Measurements from ENCODE around the gene MSMP.

MSMP gene

GRCh38 chr9:35754264-35754663, at the start of gene MSMP:
MSMP (minus strand) TSS chr9:35754276; CDS start chr9:35754129, 147 bp downstream.
- H3K4me1 Mint-ChIP-seq, result peaks cover 41 to 68% of the 10 kb centered on the region in 2 donors
- ATAC-seq (replicated peaks), result no peak
- H3K9me3 Mint-ChIP-seq, result no peaks in the 10 kb centered on the region
- peaks cover 23 to 35% of the 10 kb centered on the region in 2 donors for H3K36me3 Mint-ChIP-seq
- DNase-seq, result no peak
- no peak within 1 kb of the TSS for H3K27ac Mint-ChIP-seq
- no peaks in the 10 kb centered on the region for H3K27me3 Mint-ChIP-seq
- no peak within 1 kb of the TSS for H3K4me3 Mint-ChIP-seq

DNA sequence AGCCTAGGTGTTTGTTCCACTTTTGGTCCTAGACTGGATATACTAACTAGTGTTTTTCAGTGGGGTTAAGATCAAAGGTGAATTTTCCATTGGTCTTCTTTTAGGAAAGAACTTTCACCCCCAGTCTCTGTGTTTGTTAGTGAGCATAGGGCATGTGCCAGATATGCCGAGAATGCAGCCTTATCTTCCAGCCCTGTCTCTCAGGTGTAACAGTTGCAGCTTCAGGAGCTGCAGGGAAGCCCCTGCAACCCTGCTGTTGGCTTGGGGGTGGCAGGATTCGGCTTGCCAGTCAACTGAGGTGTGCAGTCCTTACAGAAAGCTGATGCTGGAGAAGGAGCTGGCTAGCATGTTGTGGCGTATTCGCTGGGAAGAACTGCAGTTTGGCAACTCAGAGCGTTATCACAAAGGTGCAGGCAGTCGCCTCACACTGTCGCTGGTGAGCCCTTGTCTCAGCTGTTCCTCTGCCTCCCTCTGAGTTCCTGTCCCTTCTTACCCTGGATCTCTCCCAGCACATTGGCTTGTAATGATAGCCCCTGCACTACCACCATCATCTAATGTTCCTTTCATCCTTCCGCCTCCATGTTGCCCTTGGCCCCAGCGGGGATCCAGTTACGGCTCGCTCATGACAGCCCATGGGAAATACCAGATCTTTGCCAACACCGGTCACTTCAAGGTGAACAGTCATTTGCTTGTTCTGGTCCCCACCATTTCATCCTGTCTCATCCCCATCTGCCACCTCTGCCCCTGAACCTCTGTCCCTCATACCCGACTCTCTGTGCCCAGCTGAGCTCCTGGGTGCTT, 47.5 kb upstream of the MSMP start:
- no peaks in the 10 kb centered on the region for H3K9me3 Mint-ChIP-seq
- no peak for ATAC-seq (replicated peaks)
- no peak overlapping the region for H3K4me3 Mint-ChIP-seq
- no peak overlapping the region for H3K27ac Mint-ChIP-seq
- no peak for DNase-seq
- peaks cover 5 to 6% of the 10 kb centered on the region in 2 donors for H3K4me1 Mint-ChIP-seq
- H3K36me3 Mint-ChIP-seq, result peaks cover 31 to 47% of the 10 kb centered on the region in 2 donors
- no peaks in the 10 kb centered on the region for H3K27me3 Mint-ChIP-seq

- Mint-ChIP-seq H3K27me3 (no peaks in the 10 kb centered on the region), H3K9me3 (no peaks in the 10 kb centered on the region), H3K4me3 (no peak overlapping the region), H3K27ac (peak overlapping the region; percentile 7), H3K36me3 (peaks cover 31 to 43% of the 10 kb centered on the region in 2 donors), H3K4me1 (peaks cover 5 to 6% of the 10 kb centered on the region in 2 donors)
- no peak for ATAC-seq (replicated peaks)
- DNase-seq, result no peak
Observed at GRCh38 chr9:35800530-35800929, 46.5 kb upstream of the MSMP start.

DNA sequence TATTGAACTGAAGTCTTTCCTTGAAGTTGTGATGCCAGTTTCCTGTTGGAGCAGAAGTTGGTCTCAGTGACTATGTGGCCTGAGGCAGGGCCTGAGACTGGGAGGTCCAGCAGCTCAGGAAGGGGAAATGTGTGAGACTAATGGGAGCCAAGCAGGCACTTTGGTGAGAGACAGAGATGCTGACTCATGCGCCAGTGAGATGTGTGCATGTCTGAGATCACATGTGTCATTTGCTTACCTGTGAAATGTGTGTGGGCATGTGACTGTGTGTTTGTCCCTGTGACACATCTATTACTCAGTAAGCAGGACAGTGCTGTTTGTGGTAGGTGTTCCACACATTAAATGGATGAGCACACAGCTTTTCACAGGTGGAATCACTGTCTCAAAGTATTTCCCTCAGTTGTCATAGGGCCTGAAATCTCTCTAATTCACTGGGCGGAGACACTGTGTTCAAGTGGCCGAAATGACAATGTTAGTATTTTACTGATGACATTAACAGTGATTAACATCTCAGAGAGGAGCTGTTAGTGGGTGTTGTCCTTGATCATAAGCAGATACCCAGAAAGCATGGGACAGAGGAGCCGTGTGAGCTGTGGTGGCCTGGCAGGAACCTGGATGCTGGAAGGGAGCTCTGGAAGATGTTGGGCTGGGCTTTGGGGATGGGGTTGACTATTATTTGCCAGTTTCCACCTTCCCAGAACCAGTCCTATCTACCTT, 44.7 kb upstream of the MSMP start:
- no peak for DNase-seq
- peaks cover 6 to 7% of the 10 kb centered on the region in 2 donors for H3K4me1 Mint-ChIP-seq

GRCh38 chr9:35797311-35798109, 43.4 kb upstream of the MSMP start:
- no peak for DNase-seq
- no peak for ATAC-seq (replicated peaks)
- peaks cover 32 to 41% of the 10 kb centered on the region in 2 donors for H3K36me3 Mint-ChIP-seq
- H3K9me3 Mint-ChIP-seq, result no peaks in the 10 kb centered on the region
- H3K4me3 Mint-ChIP-seq, result no peak overlapping the region
- no peak overlapping the region for H3K27ac Mint-ChIP-seq
- no peaks in the 10 kb centered on the region for H3K27me3 Mint-ChIP-seq
- peaks cover 6 to 7% of the 10 kb centered on the region in 2 donors for H3K4me1 Mint-ChIP-seq

More for the DNA sequence above, 44.7 kb upstream of the MSMP start:
- no peak overlapping the region for H3K4me3 Mint-ChIP-seq
- no peaks in the 10 kb centered on the region for H3K27me3 Mint-ChIP-seq
- H3K27ac Mint-ChIP-seq, result peak overlapping the region; percentile 25
- no peaks in the 10 kb centered on the region for H3K9me3 Mint-ChIP-seq
- H3K36me3 Mint-ChIP-seq, result peaks cover 30 to 37% of the 10 kb centered on the region in 2 donors
- ATAC-seq (replicated peaks), result peak; percentile 48 to 60

- ATAC-seq (replicated peaks) (no peak), DNase-seq (no peak)
- Mint-ChIP-seq H3K36me3 (peaks cover 22 to 31% of the 10 kb centered on the region in 2 donors), H3K27me3 (peaks cover 6% of the 10 kb centered on the region in 2 donors), H3K9me3 (no peaks in the 10 kb centered on the region), H3K27ac (no peak overlapping the region), H3K4me3 (no peak overlapping the region), H3K4me1 (peaks cover 12% of the 10 kb centered on the region in 2 donors)
Observed at GRCh38 chr9:35795695-35796094, 41.6 kb upstream of the MSMP start.

DNA sequence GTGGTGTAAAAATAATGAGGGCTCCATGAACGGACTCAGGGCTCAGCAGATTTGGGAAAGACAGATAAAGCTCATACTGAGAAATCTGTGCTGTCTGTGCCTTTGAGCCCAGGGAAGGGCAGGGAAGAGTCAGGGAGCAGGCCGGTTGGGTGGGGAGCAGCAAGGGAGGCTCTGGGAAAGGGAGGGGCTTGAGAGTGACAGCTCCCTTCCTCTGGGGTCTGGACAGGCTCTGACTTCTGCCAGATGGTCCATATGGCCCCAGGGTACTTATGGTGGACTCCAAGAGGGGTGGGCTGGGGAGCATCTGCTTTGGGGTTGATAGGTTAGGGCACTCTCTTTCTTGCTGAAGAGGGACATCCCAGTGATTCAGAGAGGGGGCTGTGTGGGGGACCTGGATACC, 39.4 kb upstream of the MSMP start:
- Mint-ChIP-seq H3K27me3 (peaks cover 9 to 12% of the 10 kb centered on the region in 2 donors), H3K9me3 (no peaks in the 10 kb centered on the region), H3K4me1 (peaks cover 13 to 22% of the 10 kb centered on the region in 2 donors), H3K36me3 (peaks cover 15 to 26% of the 10 kb centered on the region in 2 donors), H3K4me3 (no peak overlapping the region), H3K27ac (no peak overlapping the region)
- DNase-seq, result no peak
- ATAC-seq (replicated peaks), result no peak

DNA sequence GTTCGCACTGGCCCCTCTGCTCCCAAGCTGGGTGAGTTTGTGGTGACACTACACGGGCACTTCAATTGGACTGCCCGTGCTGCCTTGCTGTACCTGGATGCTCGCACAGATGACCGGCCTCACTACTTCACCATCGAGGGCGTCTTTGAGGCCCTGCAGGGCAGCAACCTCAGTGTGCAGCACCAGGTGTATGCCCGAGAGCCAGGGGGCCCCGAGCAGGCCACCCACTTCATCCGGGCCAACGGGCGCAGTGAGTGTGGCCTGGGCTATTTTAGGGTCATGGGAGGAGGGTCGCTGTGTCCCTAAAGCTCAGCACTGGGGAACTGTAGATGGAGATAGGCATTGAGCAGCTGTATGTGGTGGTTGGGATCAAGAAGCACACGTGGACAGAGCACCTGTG, 38.8 kb upstream of the MSMP start:
- Mint-ChIP-seq H3K4me1 (peaks cover 13 to 21% of the 10 kb centered on the region in 2 donors), H3K27me3 (peaks cover 9 to 12% of the 10 kb centered on the region in 2 donors), H3K4me3 (peak overlapping the region in 1 of 2 donors; percentile 31), H3K36me3 (peaks cover 15 to 27% of the 10 kb centered on the region in 2 donors), H3K9me3 (no peaks in the 10 kb centered on the region), H3K27ac (peak overlapping the region; percentile 60)
- ATAC-seq (replicated peaks), result no peak
- no peak for DNase-seq

GRCh38 chr9:35792024-35792813, 38.1 kb upstream of the MSMP start:
- Mint-ChIP-seq H3K4me3 (peak overlapping the region in 1 of 2 donors; percentile 31), H3K36me3 (peaks cover 15 to 33% of the 10 kb centered on the region in 2 donors), H3K4me1 (peaks cover 13 to 21% of the 10 kb centered on the region in 2 donors), H3K9me3 (no peaks in the 10 kb centered on the region), H3K27me3 (peaks cover 9 to 12% of the 10 kb centered on the region in 2 donors), H3K27ac (no peak overlapping the region)
- no peak for DNase-seq
- no peak for ATAC-seq (replicated peaks)

DNA sequence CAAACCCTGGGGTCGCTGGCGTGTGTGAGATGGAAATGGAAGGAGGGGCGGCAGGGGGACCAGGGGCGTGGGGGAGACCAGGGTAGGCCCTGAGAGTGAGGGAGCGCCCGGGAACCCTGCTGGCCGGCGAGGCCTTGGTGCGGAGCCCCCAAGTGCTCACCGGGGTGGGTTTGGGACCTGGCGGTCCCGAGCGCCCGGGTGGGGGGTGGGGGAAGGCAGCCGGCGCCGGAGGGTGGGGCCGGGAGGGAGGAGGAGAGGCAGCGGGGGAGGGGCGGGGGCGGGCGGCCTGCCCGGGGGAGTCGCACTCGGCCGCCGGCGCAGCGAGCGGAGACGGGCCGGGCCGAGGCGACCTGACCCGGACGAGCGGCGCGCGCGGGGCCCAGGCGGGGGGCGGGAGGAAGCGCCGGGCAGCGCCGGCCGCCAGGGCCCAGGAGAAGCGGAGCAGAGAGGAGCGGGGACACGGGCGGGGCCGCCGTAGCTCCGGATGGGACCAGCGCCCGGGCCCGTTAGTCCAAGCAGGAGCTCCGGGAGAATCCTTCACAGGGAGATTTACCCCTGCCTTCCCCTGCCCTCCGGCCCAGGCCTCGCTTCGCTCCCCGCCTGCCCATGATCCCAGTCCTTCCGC, 37.3 kb upstream of the MSMP start, which contains the start of gene NPR2:
Gene NPR2 (plus strand): TSS at position 295 of the 625 bp plus-strand sequence. CDS start 818 bp downstream, outside the sequence.
- peaks cover 16 to 31% of the 10 kb centered on the region in 2 donors for H3K36me3 Mint-ChIP-seq
- peak within 1 kb of the TSS; percentile 44 for H3K27ac Mint-ChIP-seq
- ATAC-seq (replicated peaks) (no peak), DNase-seq (no peak)
- H3K4me1 Mint-ChIP-seq, result peaks cover 11 to 21% of the 10 kb centered on the region in 2 donors
- H3K4me3 Mint-ChIP-seq, result peak within 1 kb of the TSS; percentile 73 to 74
- H3K27me3 Mint-ChIP-seq, result peaks cover 9 to 12% of the 10 kb centered on the region in 2 donors
- no peaks in the 10 kb centered on the region for H3K9me3 Mint-ChIP-seq

- no peaks in the 10 kb centered on the region for H3K9me3 Mint-ChIP-seq
- peak overlapping the region; percentile 73 to 74 for H3K4me3 Mint-ChIP-seq
- H3K36me3 Mint-ChIP-seq, result peaks cover 19 to 36% of the 10 kb centered on the region in 2 donors
- H3K27ac Mint-ChIP-seq, result peak overlapping the region; percentile 44
- peaks cover 9 to 12% of the 10 kb centered on the region in 2 donors for H3K27me3 Mint-ChIP-seq
- peak; percentile 35 for DNase-seq
- H3K4me1 Mint-ChIP-seq, result peaks cover 11 to 25% of the 10 kb centered on the region in 2 donors
- peak; percentile 92 to 93 for ATAC-seq (replicated peaks)
Observed at GRCh38 chr9:35790385-35791296, 36.6 kb upstream of the MSMP start.

DNA sequence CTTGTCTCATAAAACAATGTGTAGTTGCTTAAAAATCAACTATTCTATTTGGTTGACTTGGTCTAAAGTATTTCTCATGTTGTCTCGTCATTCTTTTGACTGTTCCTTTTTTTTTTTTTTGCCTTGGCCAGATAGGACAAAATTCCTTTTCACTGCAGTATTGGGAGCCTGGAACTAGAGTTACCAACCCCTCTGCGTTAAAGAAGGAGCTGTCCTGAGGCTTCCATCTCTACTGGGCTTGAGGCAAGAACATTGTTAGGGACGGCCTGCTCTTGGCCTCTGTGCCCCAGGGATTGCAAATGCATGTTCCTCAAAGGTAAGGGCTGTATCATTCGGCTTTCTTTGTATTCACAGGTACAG, 35.9 kb upstream of the MSMP start:
- Mint-ChIP-seq H3K27ac (no peak overlapping the region), H3K4me3 (no peak overlapping the region), H3K4me1 (peaks cover 11 to 32% of the 10 kb centered on the region in 2 donors), H3K27me3 (peaks cover 9 to 12% of the 10 kb centered on the region in 2 donors), H3K9me3 (no peaks in the 10 kb centered on the region), H3K36me3 (peaks cover 20 to 37% of the 10 kb centered on the region in 2 donors)
- ATAC-seq (replicated peaks) (no peak), DNase-seq (no peak)
